ENCODE data around the gene SLC25A29.
A peak's percentile ranks its signal among the peaks of the same experiment; 100 is the strongest.
"Not testable (repeated sequence)": the region's sequence is repeated elsewhere in the genome, so short reads cannot be mapped to it uniquely, and the experiment has no call there.

The SLC25A29 gene

DNA sequence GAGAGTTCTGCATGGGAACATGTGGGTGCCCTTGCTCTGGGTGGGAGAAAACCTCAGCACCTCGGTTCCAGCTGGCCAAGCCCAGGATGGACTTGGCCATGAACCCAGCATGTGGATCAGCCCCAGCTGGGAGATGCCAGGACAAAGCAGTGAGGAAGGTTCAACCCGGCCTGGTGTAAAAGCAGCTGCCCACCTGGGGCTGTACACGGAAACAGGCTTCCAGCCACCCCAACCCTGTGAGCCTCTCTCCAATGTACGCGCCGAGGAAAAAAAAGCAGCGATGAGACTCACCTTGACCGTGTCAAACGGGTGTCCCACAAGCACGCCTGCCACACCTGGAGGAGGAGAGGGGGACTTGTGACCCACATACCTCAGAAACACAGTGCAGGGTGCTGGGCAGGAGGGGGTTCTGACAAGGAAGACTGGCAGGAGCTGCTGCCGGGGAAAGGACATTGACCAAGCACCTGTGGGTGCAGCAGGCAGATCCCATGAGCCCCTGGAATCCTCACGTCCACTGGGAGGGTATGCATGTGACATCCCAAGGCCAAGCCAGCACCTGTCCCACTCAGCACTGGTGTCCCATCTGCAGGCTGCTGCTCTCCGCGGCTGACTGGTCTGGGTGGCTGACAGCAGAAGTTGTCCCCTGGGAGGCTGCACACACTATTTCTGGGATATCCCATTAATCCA, 7.5 kb downstream of the SLC25A29 start:
- H3K27ac ChIP-seq, result peak overlapping the region; percentile 41; the same call in 1 of the 2 replicates
- TF ChIP-seq, protein P1, sequence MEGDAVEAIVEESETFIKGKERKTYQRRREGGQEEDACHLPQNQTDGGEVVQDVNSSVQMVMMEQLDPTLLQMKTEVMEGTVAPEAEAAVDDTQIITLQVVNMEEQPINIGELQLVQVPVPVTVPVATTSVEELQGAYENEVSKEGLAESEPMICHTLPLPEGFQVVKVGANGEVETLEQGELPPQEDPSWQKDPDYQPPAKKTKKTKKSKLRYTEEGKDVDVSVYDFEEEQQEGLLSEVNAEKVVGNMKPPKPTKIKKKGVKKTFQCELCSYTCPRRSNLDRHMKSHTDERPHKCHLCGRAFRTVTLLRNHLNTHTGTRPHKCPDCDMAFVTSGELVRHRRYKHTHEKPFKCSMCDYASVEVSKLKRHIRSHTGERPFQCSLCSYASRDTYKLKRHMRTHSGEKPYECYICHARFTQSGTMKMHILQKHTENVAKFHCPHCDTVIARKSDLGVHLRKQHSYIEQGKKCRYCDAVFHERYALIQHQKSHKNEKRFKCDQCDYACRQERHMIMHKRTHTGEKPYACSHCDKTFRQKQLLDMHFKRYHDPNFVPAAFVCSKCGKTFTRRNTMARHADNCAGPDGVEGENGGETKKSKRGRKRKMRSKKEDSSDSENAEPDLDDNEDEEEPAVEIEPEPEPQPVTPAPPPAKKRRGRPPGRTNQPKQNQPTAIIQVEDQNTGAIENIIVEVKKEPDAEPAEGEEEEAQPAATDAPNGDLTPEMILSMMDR (conservative IDR thresholded peaks at IDR 0.05; ENCODE audit: low read depth), result no peak
- DNase-seq (ENCODE audit: low spot score), result no peak
- ChIA-PET CTCF (interaction anchor here (0.6 to 1.2 kb wide), 2 partner anchors 79 to 347 kb away, joined by 4 to 6 read pairs; no protein-coding TSS in a partner anchor), POLR2A (ENCODE audit: low non-redundant PET) (no interaction called here)

DNA sequence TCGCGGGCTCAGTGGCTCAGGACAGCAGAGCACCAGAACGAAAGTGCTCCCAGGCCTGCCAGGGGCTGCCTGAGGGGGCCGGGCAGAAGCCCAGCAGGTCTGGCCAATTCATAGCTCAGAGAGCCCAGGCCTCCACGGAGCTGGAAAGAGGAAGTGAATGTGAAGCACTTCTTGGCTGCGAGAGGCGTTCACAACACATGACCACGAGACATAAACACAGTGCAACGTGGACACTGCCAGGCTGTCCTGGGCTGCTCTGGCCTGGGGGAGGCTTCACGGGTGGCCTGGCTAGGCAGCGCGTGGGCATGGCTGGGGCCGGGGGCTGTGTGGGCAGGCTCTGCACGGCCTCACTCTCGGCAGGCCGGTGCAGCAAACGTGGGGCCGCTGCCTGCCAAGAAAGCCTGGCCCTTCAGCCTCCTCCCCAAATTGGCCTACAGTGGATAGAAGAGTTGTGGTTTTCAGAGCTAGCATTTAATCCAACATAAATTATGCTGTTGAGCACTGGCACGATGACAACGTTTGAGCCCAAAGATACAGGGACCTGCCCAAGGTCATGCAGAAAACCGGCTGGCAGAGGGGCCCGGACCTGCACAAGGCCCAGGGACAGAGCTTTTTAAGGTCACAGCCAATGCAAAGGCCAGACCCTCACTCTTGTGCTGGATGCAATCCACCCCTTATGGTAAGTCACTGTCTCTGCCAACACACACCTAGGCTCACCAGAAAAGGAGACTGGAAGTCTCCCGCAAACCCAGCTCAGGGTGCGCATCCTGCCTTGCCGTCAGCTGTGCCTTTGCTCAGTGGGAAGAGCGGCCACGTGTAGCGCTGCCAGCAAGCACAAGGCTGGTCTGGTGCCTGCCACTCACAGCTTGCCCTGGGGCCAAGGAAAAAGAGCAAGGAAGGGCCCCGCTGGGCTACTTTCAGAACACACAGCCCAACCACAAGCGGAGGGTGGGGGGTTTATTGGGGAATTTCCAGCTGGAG, 8.6 kb downstream of the SLC25A29 start:
- H3K27ac ChIP-seq, result peak overlapping the region; percentile 41
- ChIA-PET CTCF (interaction anchor here (0.6 kb wide), 1 partner anchor 12 kb away, joined by 4 read pairs; no protein-coding TSS in a partner anchor), POLR2A (ENCODE audit: low non-redundant PET) (no interaction called here)
- TF ChIP-seq, protein P1 (conservative IDR thresholded peaks at IDR 0.05; ENCODE audit: low read depth), result no peak
- no peak for DNase-seq (ENCODE audit: low spot score)

DNA sequence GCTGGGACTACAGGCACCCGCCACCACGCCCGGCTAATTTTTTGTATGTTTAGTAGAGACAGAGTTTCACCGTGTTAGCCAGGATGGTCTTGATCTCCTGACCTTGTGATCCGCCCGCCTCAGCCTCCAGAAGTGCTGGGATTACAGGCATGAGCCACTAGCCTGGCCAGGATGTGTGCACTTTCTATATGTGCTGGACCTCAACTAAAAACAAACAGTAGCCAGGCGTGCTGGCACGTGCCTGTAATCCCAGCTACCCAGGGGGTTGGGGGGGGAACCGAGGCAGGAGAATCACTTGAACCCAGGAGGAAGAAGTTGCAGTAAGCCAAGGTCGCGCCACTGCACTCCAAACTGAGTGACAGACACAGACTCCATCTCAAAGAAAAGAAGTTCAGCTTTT, 9.5 kb downstream of the SLC25A29 start:
- CTCF ChIA-PET; POLR2A ChIA-PET (ENCODE audit: low non-redundant PET); DNase-seq (ENCODE audit: low spot score): not testable (repeated sequence)
- H3K27ac ChIP-seq, result peak overlapping the region; percentile 41

DNA sequence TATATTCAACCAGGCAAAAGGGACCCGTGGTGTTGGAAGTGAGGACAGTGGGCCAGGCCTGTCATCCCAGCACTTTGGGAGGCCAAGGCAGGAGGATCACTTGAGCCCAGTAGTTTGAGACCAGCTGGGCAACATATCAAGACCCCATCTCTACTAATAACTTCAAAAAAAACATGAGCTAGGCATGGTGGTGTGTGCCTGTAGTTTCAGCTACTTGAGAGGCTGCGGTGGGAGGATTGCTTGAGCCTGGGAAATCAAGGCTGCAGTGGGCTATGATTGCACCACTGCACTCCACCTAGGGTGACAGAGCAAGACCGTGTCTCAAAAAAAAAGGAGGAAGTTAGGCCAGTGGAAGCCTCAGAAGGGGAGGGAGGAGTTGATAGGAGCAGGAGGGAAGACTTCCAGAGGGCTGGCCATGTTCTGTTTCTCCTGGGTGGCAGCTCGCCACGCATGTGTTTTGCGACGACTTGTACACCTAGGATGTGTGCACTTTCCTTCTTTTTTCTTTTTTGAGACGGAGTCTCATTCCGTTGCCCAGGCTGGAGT, 10.1 kb downstream of the SLC25A29 start:
- ChIA-PET CTCF (interaction anchor here (0.6 to 1.8 kb wide), 2 partner anchors 10 to 330 kb away, joined by 5 to 7 read pairs; no protein-coding TSS in a partner anchor), POLR2A (ENCODE audit: low non-redundant PET) (no interaction called here)
- TF ChIP-seq, protein P1 (conservative IDR thresholded peaks at IDR 0.05; ENCODE audit: low read depth), result no peak
- H3K27ac ChIP-seq, result no peak overlapping the region
- DNase-seq (ENCODE audit: low spot score), result no peak

DNA sequence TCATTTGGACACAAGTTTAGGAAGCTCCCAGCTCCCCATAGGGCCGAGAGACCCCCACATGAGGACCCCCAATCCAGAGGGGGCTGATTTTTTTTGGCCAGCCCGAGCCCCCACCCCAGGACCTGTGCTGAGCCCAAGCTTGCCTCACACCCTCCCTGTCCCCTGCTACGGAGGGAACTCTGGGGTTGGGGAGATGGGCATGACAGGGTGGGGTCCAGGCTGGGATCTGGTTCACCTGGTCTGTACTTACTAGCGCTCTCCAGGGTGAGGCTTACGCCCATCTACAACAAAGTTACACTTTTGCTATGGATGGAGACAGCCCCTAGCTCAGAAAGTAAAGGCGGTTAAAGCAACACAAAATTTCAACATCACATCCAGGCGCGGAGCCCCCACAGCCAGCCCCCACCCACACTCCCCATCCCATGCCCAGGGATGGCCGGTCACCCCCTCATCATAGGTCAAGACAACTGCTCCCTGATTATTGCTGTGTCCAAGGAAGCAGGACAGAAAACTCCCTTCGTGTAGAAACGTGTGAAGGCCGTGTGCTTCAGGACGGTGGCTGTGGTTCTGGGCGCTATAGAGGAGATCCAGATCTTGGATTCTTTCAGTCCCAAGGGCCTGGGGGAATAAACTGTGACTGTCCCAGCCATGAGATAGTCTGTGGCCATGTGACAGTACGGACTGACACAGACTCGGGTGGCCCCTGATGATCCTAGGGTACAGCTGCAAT, 10.7 kb downstream of the SLC25A29 start:
- ChIA-PET CTCF (interaction anchor here (0.6 to 1.8 kb wide), 2 partner anchors 9 to 330 kb away, joined by 5 to 7 read pairs; no protein-coding TSS in a partner anchor), POLR2A (ENCODE audit: low non-redundant PET) (no interaction called here)

DNA sequence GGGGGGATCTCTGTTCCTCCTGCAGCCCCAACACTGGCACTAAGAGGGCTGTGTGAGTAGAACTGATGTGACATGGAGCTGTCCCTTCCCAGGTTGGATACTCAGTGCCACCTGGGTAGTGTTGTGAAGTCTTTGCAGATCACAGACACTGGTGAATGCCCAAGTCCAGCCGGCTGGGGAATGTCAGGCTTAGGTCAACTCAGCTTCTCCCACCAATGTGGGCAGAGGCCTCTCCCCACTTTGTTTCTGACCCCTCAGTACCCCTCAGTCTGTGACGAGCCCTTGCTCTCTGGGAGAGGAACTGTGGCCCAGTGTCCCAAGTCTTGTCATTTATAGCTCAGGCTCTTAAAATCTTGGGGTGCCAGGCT, 11.3 kb downstream of the SLC25A29 start:
- CTCF ChIA-PET, result interaction anchor here (1.8 kb wide), 1 partner anchor 9 kb away, joined by 7 read pairs; no protein-coding TSS in a partner anchor
- DNase-seq (ENCODE audit: low spot score), result no peak
- TF ChIP-seq, protein P1 (conservative IDR thresholded peaks at IDR 0.05; ENCODE audit: low read depth), result no peak
- H3K27ac ChIP-seq, result no peak overlapping the region
- POLR2A ChIA-PET (ENCODE audit: low non-redundant PET), result no interaction called here

More for the DNA sequence above, 10.7 kb downstream of the SLC25A29 start:
- no peak overlapping the region for H3K27ac ChIP-seq
- TF ChIP-seq, protein P1 (conservative IDR thresholded peaks at IDR 0.05; ENCODE audit: low read depth), result no peak
- no peak for DNase-seq (ENCODE audit: low spot score)
